GM21381 (cell line): Measurements from ENCODE around the gene OVOL2.
"Not testable (repeated sequence)": the region's sequence is repeated elsewhere in the genome, so short reads cannot be mapped to it uniquely, and the experiment has no call there.

Experiments
- ATAC-seq: cut with Tn5 transposase; IDR thresholded peaks from one replicate; pipeline ENCODE4 v1.9.1; 2021; ENCODE audit warnings: mild to moderate bottlenecking, moderate library complexity; ENCODE audit not compliant: unreplicated experiment

Gene OVOL2

DNA sequence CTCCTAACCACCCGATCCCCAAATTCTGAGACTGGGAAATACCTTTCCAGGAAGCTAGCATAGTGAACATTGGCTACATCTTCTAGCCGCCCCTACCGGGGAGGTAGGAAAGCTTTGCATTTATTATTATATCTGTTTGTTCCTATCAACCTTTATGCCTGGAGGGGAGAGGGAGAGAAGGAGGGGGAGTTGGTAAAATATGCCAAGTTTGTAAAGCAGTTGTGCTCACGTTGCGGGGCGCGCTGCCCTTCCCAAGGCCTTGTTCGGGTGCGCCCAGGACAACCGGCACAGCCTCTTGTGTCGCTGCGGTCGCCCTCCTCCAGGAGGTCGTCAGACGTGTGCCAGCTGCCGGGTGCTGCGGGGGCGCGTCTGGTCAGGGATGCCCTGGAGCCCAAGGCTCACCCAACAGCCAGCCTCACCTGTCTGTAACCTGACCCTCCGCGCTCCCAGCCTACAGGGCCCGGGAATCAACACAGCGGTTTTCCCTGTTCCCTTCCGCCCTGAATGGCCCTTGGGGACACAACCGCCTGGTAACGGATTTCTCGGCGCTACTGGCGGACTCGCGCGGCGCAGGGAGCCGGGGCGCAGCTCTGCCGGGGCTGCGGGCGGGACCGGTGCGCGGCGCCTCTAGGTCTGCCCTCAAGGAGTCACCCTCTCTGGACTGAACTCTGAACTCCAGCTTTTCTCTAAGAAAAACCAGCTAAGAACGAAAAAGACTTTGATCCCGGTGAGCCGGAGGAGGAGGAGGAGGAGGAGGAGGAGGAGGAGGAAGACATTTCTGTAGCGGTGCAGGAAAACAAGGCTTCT, 1.1 kb upstream of the OVOL2 start:
- ATAC-seq, result no peak

DNA sequence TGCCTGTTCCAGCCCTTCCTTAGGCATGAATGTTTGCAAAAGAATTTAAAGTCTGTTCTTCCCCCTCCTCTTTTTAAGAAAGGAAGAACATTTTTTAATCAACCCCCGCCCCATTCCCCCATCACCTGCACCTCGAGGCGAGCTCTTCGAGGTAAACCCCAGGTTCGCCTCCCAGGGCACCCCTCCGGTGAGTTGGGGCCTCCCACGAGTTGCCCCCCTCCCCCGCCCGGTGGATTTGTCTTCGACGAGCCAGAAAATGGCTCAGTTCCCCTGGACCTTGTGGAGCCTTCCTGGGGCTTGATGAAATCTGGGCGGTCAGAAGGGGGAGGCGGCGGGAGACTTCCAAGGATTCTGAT, 256 bp upstream of the OVOL2 start:
- no peak for ATAC-seq

DNA sequence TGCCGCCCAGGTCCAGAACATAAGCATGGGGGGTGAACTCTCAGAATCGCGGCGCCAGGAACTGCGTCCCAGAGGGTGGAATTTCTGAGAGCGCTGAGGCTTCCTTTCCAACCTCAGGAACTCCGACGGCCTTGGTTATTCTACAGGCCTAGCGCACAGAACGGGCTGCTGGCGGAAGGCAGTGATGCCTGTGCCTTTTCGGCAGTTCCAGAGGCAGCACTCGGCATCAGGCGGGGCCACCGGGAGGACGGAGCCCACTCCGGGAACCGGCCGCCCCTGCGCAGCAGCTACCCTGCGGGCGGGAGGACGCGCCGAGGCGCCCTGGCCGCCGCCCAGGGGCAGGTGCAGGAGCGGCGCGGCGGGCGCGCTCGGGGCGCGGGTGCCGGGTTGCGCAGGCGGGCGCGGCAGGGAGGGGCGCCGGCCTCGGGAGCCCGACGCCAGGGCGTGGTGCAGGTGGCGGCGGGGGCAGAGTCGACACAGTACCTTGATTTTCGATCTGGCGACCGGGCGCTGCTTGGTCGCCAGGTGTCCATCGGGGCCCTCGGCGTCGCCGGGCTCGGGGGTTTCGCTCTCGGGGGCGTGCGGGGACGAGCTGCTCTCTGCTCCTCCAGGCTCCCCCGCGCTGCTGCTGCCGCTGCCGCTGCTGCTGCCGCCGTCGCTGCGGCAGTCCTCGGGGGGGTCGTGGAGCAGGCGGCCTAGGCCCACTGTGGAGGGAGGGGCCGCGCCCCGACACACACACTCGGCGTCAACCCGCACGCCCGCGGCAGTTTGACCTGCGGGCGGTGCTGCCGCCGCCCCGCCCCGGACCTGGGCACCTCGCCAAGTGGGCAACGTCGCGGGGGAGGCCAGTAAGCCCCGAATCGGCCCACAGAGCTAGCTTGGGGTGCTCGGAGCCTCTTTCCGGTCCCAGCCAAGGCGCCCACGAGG, 1.3 kb downstream of the OVOL2 start:
- no peak for ATAC-seq

DNA sequence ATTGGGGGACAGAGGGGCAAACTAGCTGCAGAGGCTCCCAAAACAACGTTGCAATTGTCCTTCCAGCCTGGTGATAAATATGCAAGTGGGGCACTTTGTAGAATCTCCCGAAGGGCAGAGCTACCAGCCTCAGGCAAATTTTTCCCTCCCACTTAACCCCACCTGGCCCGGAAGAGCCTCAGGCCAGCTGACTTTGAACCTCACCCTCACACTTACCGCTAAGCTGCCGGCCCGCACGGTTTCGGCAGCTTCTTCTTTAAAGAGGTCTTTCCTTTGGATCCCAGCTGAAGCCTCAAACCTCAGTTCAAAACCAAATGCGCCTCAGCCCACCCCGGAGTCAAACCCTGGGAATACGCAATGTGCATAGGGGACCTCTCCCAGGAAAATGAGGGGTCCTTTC, 2.5 kb downstream of the OVOL2 start:
- ATAC-seq, result no peak

DNA sequence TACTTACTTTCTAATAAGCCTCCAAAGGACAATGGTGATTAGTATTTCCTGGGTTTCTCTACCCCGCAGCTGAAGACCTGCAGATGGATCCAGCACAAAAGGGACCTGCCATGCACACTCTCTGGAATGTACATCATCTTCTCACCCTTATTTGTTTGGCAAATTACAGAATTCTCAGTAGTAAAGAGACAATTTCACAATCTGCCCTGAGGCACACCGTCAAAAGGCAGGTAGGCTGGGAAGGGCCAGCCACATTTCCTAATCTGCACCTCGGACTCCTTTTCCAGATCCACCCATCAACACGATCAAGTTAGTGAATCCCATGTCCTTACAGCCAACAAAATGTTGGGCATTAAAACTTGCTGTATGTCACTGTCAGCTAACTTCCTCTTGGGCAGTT, 4.9 kb downstream of the OVOL2 start:
- no peak for ATAC-seq

DNA sequence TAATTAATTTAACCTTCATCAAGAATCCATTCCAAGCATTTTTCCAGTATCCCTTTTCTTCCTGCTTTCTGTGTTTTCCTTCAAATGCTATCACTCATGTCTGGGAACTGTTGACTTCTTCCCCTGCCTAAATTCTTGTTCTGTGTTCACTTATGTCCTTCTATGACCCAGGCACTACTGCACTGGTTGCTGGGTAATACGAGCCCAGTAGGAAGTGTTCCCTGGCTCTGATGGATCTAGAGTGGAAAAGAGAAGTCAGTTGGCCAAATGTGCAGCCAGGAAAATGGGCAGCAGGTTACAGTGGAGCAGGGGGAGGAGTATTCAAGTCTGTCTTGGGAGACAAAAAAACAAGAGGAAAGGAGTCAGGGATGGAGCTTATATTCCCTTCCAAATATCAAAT, 7.1 kb downstream of the OVOL2 start:
- no peak for ATAC-seq

DNA sequence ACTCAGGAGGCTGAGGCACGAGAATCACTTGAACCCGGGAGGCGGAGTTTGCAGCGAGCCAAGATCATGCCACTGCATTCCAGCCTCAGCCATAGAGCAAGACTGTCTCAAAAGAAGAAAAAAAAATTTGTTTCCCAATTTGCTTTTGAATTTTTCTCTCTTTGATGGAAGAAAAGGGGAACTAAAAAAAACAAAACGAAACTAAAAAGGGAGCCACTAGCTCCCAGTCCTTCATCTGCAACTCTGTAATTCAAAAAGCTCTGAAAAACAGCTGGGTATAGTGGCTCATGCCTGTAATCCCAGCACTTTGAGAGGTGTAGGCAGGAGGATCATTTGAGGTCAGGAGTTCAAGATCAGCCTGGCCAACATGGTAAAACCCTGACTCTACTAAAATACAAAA, 9.5 kb downstream of the OVOL2 start:
- no peak for ATAC-seq

DNA sequence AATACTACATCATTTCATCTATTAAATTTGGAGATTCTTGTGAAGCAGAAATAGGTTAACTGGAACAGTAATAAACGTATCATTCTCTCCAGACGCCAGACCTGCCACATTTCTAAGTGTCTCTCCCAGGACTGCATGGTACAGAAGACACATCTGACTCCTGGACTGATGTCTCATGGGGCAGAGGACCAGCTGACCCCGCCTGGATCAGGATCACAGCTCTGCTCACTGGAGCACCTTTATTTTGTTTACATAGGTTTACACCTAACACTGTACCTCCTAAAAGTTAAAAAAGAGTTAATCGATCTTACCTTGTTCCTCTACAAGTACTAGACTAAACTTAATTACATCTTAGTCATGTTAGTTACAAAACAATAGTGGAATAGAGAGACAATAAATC, 11.2 kb downstream of the OVOL2 start:
- no peak for ATAC-seq

DNA sequence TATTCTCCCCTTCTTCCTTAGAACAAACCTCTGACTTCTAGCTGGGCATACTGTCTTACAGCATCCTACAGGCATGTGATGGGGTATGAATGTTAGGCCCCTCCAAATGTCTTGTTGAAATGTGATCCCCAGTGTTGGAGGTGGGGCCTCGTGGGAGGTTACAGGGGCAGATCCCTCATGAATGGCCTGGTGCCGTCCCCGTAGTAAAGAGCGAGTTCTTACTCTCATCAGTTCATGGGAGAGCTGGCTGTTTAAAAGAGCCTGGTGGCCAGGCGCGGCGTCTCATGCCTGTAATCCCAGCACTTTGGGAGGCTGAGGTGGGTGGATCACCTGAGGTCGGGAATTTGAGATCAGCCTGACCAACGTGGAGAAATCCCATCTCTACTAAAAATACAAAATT, 15.5 kb downstream of the OVOL2 start:
- ATAC-seq, result no peak

DNA sequence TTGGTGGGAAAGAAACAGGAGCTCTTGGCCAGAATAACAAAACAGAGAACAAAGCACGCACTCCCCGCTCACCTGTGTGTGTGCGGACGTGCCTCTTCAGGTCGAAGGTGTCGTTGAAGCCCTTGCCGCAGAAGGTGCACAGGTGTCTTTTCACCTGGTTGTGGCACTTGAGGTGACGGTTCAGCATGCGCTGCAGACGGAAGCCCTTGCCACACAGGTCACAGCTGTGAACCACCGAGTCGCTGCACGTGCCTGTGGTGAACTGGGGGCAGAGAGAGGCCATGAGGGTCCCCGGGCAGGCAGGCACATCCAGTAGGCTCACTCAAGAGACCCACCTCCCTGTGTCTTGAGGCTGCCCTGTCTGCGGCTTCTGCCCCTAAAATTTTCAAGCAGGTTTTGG, 16.3 kb downstream of the OVOL2 start:
- no peak for ATAC-seq

DNA sequence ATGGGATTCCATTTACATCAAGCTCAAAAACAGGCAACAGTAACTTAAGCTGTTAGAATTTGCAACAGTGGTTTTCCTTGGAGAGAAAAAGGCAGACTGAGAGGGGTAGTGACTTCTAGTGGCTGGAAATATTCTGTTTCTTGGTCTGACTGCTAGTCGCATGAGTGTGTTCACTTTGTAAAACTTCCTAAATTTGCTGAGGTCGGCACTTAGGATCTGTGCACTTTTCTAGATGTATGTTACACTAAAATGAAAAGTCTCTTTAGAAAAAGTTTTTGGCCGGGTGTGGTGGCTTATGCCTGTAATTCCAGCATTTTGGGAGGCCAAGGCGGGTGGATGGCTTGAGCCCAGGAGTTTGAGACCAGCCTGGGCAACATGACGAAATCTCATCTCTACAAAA, 18.7 kb downstream of the OVOL2 start:
- no peak for ATAC-seq

DNA sequence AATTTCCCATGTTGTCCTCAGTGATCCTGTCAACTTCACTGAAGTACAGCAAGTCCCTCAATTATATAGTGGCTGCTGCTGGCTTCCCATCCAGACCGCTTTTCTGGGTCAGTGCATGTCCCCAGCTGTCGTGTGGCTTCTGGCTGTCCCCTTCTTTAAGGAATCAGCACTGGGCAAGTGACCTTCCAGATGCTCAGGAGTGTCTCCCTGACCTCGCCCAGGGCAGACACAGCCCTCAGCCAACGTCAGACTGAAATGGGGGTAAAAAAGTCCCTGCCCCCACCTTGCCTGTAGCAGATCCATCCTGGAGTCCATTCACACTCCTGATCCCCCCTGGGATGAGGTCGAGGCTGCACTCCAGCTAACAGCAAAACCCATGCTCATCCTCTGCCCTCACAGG, 23.7 kb downstream of the OVOL2 start:
- no peak for ATAC-seq

DNA sequence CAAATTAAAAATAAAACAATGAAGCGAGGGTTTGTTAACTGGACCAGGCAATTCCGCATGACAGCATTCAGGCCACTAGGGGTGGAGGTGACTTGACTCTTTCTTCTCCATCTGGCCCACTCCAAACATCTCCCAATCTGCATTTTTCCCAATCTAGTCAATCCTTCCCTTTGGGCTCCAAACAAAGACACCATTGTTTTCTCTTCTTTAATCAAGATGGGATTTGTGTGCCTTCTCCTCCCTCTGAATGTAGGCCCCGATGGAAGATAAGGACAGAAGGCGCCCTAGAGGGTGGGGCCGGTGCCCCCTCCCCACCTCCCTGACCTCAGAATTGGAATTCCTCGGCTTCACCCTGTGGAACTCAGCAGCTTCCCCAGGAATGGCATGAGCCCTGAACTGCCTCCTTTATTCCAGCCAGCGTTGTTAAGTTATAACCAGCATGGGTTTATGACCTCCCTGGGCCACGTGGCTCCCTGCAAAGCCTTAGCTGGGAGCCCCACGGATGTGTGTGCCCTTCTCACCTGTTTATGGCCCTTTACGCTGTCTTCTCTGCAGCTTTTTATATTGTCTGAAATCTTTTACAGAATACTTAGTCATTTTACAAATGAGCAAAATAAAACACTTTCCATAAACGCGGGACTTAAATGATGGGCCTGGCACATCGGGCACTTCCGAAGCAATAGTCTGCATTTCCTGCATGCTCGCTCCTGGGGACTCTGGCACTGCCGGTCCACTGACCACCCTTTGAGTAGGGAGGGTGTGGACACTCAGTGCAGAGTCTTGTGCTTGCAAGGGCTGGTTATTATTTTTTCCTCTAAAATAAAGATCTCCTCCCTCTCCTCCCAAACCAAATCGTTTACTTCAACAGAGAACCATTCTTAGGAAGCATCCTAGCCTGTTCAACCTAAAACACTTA, 24.5 kb downstream of the OVOL2 start:
- ATAC-seq, result no peak

DNA sequence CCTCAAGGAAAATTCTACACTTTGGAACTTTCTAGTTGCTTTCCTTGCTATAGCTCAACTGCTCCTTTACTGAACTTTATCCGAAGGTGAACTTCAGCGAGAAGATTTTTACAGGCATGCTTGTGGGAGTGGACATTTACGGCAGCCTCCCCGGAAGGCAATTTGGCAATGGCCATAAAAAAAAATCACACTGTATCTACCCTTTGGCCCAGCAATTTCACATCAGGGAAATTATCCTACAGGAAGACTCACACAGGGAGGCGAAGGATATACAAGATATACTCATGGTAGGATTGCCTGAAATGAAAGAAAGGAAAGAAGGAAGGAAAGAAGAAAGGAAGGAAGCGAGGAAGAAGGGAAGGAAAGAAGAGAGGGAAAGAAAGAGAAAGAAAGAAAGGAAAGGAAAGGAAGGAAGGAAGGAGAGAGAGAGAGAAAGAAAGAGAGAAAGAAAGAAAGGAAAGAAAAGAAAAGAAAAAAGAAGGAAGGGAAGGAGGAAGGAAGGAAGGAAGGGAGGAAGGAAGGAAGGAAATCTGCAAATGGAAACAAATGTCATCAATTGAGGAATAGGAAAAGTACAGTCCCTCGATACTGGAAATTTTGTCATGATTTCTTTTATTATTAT, 25.7 kb downstream of the OVOL2 start:
- no peak for ATAC-seq

DNA sequence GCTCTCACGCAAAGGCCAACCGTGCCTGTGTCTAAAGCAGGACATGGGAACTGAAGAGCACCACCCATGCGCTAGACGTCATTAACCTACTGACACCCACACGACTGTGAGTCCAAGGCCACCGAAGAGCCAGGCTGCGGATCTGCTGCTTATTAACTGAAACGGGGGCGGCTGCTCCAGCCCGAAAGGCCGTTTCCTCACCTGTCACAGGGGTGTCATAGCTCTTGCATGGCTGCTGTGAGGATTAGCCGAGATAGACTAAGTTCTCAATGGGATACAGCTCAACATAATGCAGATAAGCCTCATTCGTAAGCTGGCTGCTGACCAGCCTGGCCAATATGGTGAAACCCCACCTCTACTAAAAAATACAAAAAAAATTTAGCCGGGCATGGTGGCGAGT, 26.7 kb downstream of the OVOL2 start:
- ATAC-seq, result no peak

DNA sequence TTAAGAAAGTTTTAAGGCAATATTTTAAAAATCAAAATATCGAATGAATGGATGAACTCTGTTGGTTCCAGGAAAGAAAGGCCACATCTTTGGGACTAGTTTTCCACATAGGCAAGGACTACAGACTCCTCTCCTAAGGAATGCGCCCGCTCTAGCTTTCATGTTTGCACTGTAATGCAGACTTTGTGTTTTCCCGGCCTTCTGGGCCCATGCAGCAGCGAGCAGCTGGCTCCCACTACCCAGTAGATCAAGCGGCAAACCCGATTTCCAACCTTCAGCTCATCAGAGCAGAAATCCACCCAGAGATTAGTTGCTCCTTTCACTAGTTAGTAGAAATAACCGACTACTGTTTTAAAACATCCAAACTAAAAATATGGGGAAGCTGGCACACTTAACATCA, 27.7 kb downstream of the OVOL2 start:
- ATAC-seq, result no peak

DNA sequence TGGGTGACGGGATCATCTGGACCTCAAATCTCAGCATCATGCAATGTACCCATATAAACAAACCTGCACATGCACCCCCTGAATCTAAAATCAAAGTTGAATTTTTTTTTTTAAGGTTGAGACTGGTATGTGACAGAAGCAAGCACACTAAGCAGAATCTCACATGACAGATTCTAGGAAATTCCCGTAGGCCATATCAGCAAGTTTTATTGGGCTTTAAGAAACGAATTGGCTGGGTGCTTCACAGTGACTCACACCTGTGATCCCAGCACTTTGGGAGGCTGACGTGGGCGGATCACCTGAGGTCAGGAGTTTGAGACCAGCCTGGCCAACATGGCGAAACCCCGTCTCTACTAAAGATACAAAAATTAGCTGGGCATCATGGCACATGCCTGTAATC, 30.7 kb downstream of the OVOL2 start:
- not testable (repeated sequence) for ATAC-seq

DNA sequence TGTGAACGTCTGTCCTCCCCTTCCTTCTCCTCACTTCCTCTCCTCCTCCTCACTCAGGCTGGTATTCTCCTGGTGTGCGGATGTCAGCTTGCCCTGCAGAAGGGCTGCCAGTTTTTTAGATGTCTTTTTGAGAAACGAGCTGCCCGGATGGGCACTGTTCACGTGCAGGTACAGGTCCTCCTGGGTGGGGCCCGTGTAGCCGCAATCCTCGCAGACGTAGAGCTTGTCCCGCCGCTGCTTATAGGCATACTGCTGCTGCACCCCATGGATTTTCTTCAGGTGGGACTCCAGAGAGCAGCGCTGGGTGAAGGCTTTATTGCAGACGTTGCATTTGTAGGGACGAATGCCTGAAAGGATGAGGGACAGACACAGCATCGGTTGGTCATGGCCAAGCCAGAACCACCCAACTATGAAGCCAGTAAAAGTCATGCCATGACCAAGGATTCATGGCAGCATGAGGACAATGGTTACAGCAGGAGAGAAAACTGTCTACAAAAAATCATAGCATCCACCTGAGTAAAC, 33.0 kb downstream of the OVOL2 start:
- ATAC-seq, result no peak

DNA sequence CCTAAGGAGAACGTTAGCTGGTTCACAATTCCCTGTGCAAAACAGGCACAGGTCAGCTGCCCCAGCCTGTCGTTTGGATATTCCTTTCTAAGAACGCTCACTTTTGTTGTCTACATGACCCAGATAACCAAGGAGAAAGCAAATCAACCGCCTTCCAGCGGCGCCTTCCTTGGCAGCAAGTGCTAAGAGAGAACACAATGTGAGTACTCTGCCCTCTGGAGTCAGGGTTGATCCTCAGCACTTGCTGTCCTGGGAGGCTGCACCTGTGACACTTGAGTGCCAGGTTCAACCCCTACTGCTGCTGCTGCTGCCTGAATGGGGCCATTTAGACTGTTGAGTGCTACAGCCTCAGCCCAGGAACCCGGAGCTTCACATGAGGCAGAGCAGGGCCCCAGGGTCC, 36.8 kb downstream of the OVOL2 start:
- ATAC-seq, result no peak

DNA sequence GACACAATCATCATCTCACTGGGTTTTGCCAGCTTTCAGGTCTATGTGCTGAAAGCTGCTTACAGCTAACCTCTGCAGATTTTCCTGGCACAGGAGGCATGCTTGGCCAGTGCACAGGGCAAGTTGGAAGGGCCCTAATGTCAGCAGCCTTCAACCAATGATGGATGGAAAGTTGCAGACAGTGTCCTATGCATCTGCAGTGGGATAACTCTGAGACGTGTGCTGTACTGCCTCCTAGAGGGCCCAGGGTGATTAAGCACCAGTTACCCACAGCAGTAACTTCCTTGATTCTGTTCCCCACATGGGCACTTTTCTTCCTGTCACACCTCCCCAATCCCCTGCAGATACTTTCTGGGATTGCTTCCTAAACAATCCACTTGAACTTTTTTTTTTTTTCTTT, 38.6 kb downstream of the OVOL2 start:
- ATAC-seq, result no peak

DNA sequence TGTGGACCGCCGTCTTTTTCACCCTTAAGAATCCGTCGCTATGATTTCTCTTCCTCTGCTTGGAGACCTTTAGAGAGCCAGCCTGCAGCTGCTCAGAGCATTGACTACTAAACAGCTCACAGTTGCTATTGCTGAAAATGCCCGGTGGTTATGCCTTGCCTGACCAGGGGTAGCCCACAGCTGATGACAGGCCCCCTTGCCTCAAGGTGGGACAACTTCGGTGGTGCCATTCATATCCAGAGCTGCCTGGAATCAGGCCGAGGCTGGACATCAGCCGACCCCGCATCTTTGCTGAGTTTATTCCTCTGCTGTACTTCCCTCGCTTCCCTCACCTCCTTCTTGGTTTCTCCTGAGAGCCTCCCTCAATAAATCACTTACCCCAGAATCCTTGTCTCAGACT, 39.6 kb downstream of the OVOL2 start:
- no peak for ATAC-seq
